GM18508 (cell line): ENCODE data around the gene JSRP1.

Experiments used
- ATAC-seq: cut with Tn5 transposase; IDR thresholded peaks from one replicate; pipeline ENCODE4 v1.9.1; 2021; ENCODE audit warnings: moderate number of reproducible peaks; ENCODE audit not compliant: insufficient read depth, unreplicated experiment

JSRP1 gene

DNA sequence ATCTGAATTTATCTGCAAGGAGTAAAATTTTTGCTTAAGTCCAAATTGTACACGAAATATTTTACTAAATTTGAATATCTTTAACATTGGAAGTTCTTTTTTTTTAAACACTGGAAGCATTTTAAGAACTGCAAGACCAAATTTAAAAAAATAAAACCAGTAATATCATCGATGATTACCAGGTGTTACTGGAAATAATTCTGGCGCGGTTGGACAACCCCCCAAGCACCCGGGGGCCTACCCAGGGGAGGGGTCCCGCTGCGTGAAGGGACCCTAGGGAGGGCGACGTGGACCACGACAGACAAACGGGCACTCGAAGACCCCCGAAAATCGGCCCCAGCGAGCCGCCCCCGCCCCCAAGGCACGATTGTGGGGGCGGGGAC lies 12.6 kb upstream of the JSRP1 start:
- no peak for ATAC-seq

DNA sequence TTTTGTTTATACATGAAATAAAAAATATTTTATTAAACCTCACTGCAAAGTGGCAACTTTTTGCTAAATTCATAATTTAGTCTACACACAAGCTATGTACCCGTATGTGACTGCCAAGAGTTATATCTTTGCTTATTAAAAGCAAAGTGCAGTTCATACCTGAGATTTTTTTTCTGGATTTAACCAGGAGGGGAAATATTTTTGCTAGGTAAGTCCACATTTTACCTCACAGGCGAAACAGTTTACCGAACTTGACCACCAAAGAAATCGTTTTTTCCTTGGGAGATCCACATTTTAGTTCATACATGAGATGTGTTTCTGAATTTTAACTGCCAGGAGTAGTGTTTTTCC lies 12.2 kb upstream of the JSRP1 start:
- ATAC-seq, result no peak

DNA sequence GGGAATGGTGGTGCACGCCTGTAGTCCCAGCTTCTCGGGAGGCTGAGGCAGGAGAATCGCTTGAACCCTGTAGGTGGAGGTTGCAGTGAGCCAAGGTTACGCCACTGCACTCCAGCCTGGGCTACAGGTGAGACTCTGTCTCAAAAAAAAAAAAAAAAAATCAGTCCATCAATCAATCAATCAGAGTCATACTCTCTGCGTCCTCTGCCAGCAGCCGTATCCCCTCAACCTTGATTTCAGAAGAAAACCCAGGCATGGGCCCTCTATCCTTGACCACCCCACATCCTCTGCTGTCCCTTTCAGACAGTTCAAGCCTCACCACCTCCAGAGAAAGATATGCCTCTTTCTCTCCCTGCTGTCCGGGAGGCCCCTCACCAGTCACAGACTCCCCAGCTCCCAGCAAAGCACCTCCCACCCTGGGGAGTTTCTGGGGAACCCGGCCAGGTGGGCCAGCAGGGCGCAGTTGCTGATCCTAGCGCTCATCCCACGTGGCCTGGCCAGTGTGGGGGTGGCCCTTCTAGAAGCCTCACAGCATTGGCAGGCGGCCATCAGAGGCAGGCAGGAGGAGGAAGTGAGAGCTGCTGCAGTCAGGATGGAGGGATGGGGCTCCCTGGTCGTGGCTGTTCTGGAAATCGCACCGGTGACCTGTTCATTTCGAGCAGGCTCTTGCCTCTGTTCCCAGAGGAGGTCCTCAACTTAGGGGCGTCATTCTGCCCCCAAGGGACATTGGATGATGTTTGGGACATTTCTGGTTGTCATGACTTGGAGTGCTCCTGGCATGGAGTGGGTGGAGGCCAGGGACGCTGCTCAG lies 10.2 kb upstream of the JSRP1 start:
- ATAC-seq, result no peak

DNA sequence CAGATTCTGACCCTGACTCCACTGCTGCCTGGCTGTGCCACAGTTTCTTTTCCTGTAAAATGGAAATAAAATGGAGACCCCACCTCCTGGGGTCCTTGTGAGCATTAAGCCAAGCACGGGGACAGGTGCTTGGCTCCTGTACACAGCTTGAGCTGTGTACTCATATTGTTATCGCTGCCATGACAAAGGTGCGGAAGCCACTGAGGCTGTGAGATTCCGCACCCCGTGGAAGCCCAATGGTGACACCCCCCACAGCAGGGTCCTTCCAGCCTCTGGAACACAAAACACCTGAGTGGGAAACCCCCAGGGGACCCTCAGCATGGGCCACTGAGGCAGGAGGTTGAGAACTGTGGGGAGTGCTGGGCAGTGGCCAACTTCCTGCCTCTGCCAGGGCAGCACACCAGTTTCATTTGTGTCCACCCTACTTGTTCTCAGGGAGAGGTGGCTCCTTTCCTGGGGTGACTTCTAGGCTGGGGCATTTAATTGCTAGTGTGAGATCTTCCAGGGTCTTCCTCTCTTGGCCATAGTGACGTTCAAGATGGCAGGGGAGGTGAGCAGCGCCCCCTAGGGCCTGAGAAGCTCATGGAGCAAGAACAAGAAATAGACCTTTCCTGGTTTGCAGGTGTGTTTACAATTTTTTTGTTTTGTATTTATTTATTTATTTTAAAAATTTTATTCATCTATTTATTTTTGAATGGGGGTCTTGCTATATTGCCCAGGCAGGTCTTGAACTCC lies 5.4 kb upstream of the JSRP1 start:
- ATAC-seq, result no peak

DNA sequence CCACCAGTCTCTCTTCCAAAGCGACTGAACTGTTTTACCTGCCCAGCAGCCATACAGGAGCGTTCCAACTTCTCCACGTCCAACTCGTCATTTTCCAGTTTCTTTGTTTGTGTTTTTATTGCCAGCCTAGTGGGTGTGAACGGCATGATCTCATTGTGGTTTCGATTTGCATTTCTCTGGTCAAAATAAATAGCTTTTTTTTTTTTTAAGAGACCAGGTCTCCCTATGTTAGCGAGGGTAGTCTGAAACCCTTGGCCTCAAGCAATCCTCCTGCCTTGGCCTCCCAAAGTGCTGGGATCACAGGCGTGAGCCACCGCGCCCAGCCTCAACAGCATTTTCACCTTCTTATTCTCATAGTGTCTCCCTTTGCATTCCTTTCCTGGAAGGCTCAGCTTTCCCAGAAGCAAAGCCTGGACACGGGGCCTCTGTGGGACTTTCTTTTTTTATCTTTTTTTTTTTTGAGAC lies 4.2 kb upstream of the JSRP1 start:
- no peak for ATAC-seq

DNA sequence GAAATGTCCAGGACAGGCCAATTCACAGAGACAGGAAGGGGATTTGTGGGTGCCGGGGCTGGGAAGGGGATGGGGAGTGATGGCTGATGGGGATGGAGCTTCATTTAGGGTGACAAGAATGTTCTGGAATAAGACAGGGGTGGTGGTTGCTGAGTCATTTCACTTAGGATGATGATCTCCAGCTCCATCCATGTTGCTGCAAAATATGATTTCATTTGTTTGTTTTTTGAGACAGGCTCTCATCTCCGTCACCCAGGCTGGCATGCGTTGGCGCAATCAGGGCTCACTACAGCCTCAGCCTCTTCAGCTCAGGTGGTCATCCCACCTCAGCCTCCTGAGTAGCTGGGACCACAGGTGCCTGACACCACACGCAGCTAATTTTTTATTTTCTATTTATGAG lies 3.1 kb upstream of the JSRP1 start:
- ATAC-seq, result no peak

DNA sequence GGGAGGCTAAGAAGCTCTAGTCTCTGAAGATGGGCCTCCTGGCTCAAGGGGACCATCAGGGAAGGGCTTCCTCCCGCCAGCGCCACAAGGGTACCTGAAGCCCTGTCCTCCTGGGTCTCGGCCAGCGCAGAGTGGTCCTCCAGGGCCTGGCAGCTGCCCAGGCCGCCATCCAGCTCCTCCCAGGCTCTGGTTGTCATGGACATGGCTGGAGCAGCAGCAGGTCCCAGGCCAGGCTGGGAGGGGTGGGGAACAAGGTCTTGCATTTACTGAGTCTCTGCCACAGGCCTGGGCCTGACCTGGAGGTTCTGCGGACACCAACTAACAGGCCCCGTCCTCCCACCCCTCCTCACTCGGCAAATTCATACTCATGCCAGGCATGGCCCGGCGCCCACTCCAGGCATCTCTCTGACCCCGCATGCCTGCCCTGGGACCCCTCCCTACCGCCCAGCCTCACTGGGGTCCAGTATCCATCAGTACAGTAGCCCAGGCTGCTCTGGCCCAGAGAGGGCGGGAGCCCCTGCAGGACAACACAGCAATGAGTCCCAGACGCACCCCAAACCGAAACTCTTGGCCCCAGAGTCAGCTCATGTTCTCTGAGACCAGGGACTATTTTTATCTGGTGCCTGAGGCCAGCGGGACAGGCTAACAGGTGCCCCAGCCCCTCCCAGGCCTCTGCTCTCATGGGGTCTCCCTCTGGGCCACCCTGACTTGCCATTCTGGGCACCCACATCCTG lies 938 bp downstream of the JSRP1 start:
- no peak for ATAC-seq

DNA sequence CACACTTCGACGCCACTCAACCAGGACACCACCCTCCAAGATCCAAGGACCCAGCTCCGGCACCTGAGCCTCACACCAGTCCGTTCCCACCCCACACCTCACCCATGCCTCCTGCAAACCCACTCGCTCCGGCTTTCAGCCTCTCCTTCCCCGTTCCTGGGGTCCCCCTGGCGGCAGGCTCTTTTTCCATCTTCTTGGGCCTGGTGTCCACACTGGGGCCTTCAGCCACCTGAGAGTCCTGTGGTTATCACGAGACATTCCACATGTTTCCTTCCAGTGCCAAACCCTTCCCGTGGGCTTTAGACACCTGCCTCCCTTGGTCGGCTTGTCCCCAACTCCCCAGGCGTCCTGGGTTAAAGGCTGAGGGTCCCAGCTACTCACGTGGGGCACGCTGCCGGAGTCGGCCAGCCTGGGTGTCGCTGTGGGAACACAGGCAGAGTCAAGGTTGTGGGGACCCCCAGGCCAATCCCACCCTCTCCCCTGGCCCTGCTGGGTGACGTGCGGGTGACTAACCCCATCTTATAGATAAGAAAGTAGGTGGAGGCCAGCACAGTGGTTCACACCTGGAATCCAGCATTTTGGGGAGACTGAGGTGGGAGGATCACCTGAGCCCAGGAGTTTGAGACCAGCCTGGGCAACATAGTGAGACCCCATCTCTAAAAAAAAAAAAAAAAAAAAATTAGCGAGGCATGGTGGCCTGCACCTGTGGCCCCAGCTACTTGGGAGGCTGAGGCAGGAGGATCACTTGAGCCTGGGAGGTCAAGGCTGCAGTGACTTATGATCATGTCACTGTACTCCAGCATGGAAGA lies 1.9 kb downstream of the JSRP1 start:
- no peak for ATAC-seq

DNA sequence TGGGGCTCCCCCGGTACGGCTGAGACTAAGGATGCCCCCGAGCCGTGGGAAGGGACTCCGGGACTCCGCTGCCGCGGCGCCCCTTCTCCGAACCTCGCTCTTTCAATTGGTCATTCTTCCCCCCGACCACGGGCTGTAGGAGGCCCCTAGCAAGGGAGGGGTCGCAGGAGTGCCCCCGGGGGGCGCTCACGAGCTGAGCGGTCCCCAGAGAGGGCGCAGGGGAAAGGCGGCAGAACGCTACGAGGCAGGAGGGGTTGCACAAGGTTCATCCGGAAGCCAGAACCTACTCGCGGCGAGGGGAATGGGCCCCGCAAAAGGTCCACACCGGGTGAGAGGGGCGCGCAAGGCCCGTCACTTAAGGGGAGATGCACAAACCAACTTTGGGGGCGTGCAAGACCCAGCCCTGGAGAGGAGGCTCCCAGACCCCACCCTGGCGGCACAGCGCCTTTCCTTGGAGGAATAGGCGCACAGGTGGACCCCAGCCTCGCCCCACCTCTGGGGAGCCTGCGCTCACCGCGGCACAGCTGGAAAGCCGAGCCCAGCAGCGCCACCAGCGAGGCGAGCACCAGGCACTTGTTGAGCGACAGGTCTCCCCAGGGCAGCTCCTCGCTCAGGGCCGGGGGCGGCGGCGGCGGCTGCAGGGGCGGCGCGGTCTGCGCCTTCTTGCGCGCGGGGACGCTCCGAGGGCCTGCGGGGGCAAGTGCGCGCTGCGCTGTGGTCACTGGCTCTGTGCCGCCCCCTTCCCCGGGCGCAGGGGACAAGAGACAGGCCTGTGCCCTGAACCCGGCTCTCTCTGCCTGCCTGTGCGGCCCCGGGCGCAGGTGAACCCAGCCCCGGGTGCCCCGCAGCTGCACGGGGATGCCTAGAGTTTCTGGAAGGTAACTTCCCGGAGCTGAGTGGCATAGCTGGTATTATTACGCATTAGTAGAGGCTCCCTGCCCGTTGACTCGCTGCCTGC lies 2.8 kb downstream of the JSRP1 start:
- no peak for ATAC-seq

DNA sequence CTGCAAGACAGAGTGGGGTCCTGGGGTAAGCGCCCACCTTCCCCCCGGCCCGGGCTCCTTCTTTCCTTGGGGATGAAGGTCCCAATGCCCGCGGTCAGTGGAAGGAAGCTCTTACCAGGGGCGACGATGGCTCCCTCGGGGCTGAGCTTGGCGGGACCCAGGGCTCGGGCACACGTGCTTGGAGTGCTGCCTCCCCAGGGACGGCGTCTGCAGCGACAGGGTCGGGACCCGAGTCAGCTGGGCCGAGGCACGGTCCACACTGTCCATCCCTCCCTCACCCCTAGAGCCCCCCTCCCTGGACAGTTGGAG lies 3.5 kb downstream of the JSRP1 start:
- no peak for ATAC-seq

DNA sequence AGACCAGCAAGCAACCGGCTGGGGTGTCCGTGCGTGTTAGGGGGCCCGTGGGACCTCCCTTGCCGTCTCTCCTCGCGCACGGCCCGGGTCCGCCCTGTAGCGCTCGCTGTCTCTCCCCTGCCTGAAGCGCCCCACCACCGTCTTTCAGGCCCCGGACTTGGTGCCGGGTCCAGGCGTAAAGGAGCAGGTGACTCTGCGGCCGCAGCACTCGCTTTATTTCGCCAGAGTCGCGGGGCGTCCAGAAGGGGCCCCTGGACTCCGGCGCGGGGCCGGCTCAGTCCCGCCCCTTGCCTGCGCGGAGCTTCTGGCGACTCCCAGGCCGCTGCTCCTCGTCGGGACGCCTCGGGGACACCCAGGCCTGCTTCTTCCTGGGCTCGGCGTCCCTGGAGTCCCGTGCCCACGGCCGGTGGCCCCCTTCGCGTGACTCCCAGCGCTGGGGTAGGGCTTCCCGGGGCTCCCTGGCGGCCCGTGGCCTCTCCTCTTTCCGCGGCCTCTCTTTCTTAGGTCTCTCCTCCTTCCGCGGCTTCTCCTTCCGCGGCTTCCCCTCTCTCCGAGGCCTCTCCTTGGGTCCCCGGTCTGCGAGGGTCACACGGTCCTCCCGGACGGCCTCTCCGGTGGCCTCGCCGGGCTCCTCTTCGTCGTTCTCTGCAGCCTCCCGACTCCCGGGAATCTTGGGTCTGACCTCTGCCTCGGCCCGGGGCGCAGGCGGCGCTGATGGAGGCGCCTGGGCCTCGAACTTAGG lies 4.0 kb downstream of the JSRP1 start:
- ATAC-seq, result no peak

DNA sequence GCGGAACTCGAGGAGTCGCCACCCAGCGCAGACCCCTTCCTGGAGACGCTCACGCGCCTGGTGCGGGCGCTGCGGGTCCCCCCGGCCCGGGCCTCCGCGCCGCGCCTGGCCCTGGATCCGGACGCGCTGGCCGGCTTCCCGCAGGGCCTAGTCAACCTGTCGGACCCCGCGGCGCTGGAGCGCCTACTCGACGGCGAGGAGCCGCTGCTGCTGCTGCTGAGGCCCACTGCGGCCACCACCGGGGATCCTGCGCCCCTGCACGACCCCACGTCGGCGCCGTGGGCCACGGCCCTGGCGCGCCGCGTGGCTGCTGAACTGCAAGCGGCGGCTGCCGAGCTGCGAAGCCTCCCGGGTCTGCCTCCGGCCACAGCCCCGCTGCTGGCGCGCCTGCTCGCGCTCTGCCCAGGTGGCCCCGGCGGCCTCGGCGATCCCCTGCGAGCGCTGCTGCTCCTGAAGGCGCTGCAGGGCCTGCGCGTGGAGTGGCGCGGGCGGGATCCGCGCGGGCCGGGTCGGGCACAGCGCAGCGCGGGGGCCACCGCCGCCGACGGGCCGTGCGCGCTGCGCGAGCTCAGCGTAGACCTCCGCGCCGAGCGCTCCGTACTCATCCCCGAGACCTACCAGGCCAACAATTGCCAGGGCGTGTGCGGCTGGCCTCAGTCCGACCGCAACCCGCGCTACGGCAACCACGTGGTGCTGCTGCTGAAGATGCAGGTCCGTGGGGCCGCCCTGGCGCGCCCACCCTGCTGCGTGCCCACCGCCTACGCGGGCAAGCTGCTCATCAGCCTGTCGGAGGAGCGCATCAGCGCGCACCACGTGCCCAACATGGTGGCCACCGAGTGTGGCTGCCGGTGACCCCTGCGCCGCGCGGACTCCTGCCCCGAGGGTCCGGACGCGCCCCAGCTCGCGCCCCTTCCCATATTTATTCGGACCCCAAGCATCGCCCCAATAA lies 4.8 kb downstream of the JSRP1 start:
- no peak for ATAC-seq

DNA sequence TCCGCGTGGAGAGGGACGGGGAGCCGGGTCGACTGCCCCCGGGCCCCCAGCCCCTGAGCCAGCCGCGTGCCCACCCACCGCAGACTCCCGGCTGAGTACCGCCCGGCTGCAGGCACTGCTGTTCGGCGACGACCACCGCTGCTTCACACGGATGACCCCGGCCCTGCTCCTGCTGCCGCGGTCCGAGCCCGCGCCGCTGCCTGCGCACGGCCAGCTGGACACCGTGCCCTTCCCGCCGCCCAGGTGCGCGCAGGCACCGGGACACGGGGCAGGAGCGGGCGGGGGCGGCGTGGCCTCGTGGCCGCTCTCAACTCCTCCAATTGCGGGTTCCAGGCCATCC lies 5.5 kb downstream of the JSRP1 start:
- no peak for ATAC-seq

DNA sequence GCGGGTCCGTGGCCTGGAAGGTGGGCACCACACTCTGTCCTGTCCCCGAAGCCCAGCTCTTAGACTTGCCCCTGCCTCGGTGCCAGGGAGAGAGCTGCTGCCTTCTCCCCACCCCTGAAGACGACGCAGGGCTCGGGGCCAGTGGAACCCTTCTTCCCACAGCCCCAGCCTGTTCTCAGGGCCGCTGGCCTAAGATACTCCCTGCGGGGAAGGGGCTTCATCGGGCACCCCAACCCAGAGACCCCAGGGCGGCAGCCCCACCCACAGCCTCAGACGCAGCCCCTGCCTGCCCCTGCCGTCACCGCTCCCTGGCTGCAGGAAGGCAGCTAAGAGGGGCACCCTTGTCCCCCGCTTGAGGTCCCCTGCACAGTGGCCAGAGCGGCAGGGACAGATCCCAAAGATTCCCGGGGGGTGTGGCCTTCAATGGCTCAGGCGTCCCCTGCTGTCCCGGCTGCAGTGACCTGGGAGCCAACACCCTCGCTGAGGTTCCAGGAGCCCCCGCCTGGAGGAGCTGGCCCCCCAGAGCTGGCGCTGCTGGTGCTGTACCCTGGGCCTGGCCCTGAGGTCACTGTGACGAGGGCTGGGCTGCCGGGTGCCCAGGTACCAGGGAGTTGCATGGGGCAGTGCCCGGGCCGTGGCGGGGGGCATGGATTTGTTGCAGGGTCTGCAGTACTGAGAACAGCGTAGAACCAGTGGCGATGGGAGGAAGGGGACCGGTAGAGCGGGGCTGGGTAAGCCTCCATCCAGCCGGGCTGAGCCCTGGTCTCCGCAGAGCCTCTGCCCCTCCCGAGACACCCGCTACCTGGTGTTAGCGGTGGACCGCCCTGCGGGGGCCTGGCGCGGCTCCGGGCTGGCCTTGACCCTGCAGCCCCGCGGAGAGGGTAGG lies 6.1 kb downstream of the JSRP1 start:
- no peak for ATAC-seq

DNA sequence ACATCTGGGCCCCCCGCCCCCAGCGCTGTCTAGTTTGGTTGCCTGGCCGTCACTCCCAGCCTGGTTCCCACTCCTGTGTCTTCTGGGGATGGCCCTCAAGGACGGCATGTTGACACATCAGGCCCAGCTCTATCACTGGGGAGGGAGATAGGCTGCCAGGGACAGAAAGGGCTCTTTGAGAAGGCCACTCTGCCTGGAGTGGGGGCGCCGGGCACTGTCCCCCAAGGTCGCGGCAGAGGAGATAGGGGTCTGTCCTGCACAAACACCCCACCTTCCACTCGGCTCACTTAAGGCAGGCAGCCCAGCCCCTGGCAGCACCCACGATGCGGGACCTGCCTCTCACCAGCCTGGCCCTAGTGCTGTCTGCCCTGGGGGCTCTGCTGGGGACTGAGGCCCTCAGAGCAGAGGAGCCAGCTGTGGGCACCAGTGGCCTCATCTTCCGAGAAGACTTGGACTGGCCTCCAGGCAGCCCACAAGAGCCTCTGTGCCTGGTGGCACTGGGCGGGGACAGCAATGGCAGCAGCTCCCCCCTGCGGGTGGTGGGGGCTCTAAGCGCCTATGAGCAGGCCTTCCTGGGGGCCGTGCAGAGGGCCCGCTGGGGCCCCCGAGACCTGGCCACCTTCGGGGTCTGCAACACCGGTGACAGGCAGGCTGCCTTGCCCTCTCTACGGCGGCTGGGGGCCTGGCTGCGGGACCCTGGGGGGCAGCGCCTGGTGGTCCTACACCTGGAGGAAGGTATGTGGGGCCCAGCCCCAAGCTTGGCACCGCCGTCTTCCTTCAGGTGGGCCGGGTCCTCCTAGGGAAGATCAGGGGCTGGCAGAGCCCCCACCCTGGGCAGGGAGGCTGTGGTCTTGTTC lies 7.0 kb downstream of the JSRP1 start, which contains the start of gene AMH:
TSS of gene AMH (plus strand) at position 314 of the 857 bp plus-strand sequence. CDS start at position 324, 10 bp downstream.
- ATAC-seq, result no peak
